CD4-positive, alpha-beta T cell treated with Interleukin-17A for 1 hour (primary cell): ENCODE results near the gene LDLRAD4.

ENCODE experiments used
- DNase-seq: peaks from one replicate; pipeline ENCODE4 v3.0.0-alpha.2; 2020

The LDLRAD4 gene

GRCh38 chr18:13268158-13269012 lies 49.8 kb downstream of the LDLRAD4 start:
- no peak for DNase-seq

GRCh38 chr18:13269013-13269280 lies 50.4 kb downstream of the LDLRAD4 start:
- DNase-seq: no peak

- DNase-seq: no peak
Observed at GRCh38 chr18:13269521-13270011, 51.0 kb downstream of the LDLRAD4 start.

- no peak for DNase-seq
Observed at GRCh38 chr18:13270279-13270855, 51.8 kb downstream of the LDLRAD4 start.

GRCh38 chr18:13271302-13271911 lies 52.8 kb downstream of the LDLRAD4 start:
- no peak for DNase-seq

GRCh38 chr18:13272416-13272815 lies 53.9 kb downstream of the LDLRAD4 start:
- DNase-seq: no peak

- DNase-seq: peak; percentile 46
Observed at GRCh38 chr18:13273800-13274199, 55.2 kb downstream of the LDLRAD4 start.

GRCh38 chr18:13275075-13275474 lies 56.5 kb downstream of the LDLRAD4 start:
- DNase-seq: no peak

GRCh38 chr18:13276530-13277520 lies 58.3 kb downstream of the LDLRAD4 start:
- peak; percentile 57 for DNase-seq

GRCh38 chr18:13278062-13278630 lies 59.6 kb downstream of the LDLRAD4 start:
- no peak for DNase-seq

- peak; percentile 30 for DNase-seq
Observed at GRCh38 chr18:13279181-13280069, 60.9 kb downstream of the LDLRAD4 start.

- no peak for DNase-seq
Observed at GRCh38 chr18:13280070-13280795, 61.7 kb downstream of the LDLRAD4 start.

GRCh38 chr18:13281406-13281805 lies 62.8 kb downstream of the LDLRAD4 start:
- no peak for DNase-seq

- DNase-seq: no peak
Observed at GRCh38 chr18:13283746-13284145, 65.2 kb downstream of the LDLRAD4 start.

- DNase-seq: peak; percentile 26
Observed at GRCh38 chr18:13284330-13285027, 65.9 kb downstream of the LDLRAD4 start.

- DNase-seq: no peak
Observed at GRCh38 chr18:13285874-13286273, 67.3 kb downstream of the LDLRAD4 start.

- DNase-seq: no peak
Observed at GRCh38 chr18:13286456-13287125, 68.0 kb downstream of the LDLRAD4 start.

GRCh38 chr18:13287372-13287771 lies 68.8 kb downstream of the LDLRAD4 start:
- DNase-seq: peak; percentile 32

- DNase-seq: no peak
Observed at GRCh38 chr18:13288509-13289133, 70.1 kb downstream of the LDLRAD4 start.
